Activated CD8-positive, alpha-beta memory T cell treated with anti-CD3 and anti-CD28 coated beads for 36 hours (primary cell): Measurements from ENCODE around the gene CA9. TPM values are rescaled to one million over a fixed set of nuclear protein-coding genes. Genes with fewer than 3 reads are reported as not detected.
"Not testable (repeated sequence)": the region's sequence is repeated elsewhere in the genome, so short reads cannot be mapped to it uniquely, and the experiment has no call there.

ENCODE experiments used
- CTCF ChIA-PET: fragments of 350-600 bp; sonication (Branson Sonifier 250); formaldehyde crosslinking; loops from one replicate; lab custom pipeline; 2021; ENCODE audit warnings: antibody characterized with exemption; lab: Charles Lee
- POLR2A ChIA-PET: fragments of 350-600 bp; sonication (Branson Sonifier 250); formaldehyde crosslinking; loops from one replicate; lab custom pipeline; 2021; ENCODE audit warnings: antibody characterized with exemption; lab: Charles Lee
- total RNA-seq, 2 experiments: library from RNA; stranded (reverse); gene quantifications; one replicate each; pipeline ENCODE4 v1.2.3, GENCODE V29; 2021

CA9 gene
- 1 to 10 TPM; 5.5 to 6.2 TPM for total RNA-seq

GRCh38 chr9:35673132-35674024 lies at the start of gene CA9:
Gene CA9, plus strand, starts transcription at chr9:35673928. Its CDS starts 32 bp downstream, at chr9:35673960.
- ChIA-PET CTCF (interaction anchor here (0.9 kb wide), 1 partner anchor 23 kb away, joined by 4 read pairs; no protein-coding TSS in a partner anchor), POLR2A (no interaction called here)

- ChIA-PET POLR2A (interaction anchor here (0.6 kb wide), 1 partner anchor 82 kb away, joined by 3 read pairs; no protein-coding TSS in a partner anchor), CTCF (interaction anchor here (0.6 to 1.4 kb wide), 2 partner anchors 11 to 17 kb away, joined by 4 to 5 read pairs; no protein-coding TSS in a partner anchor)
These were observed 46.2 kb upstream of the CA9 start for GRCh38 chr9:35627575-35627974.

- ChIA-PET CTCF (interaction anchor here (1.4 kb wide), 1 partner anchor 12 kb away, joined by 4 read pairs; no protein-coding TSS in a partner anchor), POLR2A (no interaction called here)
These were observed 45.2 kb upstream of the CA9 start for GRCh38 chr9:35628389-35628991.

GRCh38 chr9:35629597-35629996 lies 44.1 kb upstream of the CA9 start:
- ChIA-PET CTCF (interaction anchor here (0.6 kb wide), 1 partner anchor 160 kb away, joined by 3 read pairs; no protein-coding TSS in a partner anchor), POLR2A (no interaction called here)

GRCh38 chr9:35635730-35636129 lies 38.0 kb upstream of the CA9 start:
- ChIA-PET CTCF (no interaction called here), POLR2A (no interaction called here)

GRCh38 chr9:35636135-35636876 lies 37.4 kb upstream of the CA9 start:
- CTCF ChIA-PET, result no interaction called here
- POLR2A ChIA-PET, result no interaction called here

GRCh38 chr9:35636877-35637246 lies 36.9 kb upstream of the CA9 start:
- POLR2A ChIA-PET, CTCF ChIA-PET: not testable (repeated sequence)

GRCh38 chr9:35637427-35637955 lies 36.2 kb upstream of the CA9 start:
- CTCF ChIA-PET, result interaction anchor here (0.6 kb wide), 1 partner anchor 10 kb away, joined by 3 read pairs; no protein-coding TSS in a partner anchor
- POLR2A ChIA-PET, result not testable (repeated sequence)

- POLR2A ChIA-PET, result interaction anchor here (1.3 kb wide), 1 partner anchor 11 kb away, joined by 4 read pairs; no protein-coding TSS in a partner anchor
These were observed 35.0 kb upstream of the CA9 start for GRCh38 chr9:35638751-35639150.

GRCh38 chr9:35639225-35639624 lies 34.5 kb upstream of the CA9 start:
- POLR2A ChIA-PET, result interaction anchor here (1.3 kb wide), 1 partner anchor 11 kb away, joined by 4 read pairs; no protein-coding TSS in a partner anchor
- CTCF ChIA-PET, result not testable (repeated sequence)

More at GRCh38 chr9:35638751-35639150, 35.0 kb upstream of the CA9 start:
- CTCF ChIA-PET, result not testable (repeated sequence)

GRCh38 chr9:35639631-35640030 lies 34.1 kb upstream of the CA9 start:
- CTCF ChIA-PET, result no interaction called here

GRCh38 chr9:35640431-35640830 lies 33.3 kb upstream of the CA9 start:
- CTCF ChIA-PET, result not testable (repeated sequence)
- POLR2A ChIA-PET, result interaction anchor here (1.3 kb wide), 1 partner anchor 10 kb away, joined by 4 read pairs; no protein-coding TSS in a partner anchor

More at GRCh38 chr9:35639631-35640030, 34.1 kb upstream of the CA9 start:
- POLR2A ChIA-PET, result interaction anchor here (1.3 kb wide), 1 partner anchor 11 kb away, joined by 4 read pairs; no protein-coding TSS in a partner anchor

GRCh38 chr9:35641478-35641877 lies 32.2 kb upstream of the CA9 start:
- CTCF ChIA-PET, POLR2A ChIA-PET: not testable (repeated sequence)

GRCh38 chr9:35643046-35643445 lies 30.7 kb upstream of the CA9 start:
- POLR2A ChIA-PET, result no interaction called here
- CTCF ChIA-PET, result interaction anchor here (0.9 kb wide), 1 partner anchor 15 kb away, joined by 4 read pairs; the partner anchor contains the start of gene CCDC107

- ChIA-PET CTCF (interaction anchor here (1.1 to 4.7 kb wide), 10 partner anchors 11 to 82 kb away, joined by 3 to 49 read pairs (median 9); partner anchors contain the start of genes CCDC107, CD72 and RMRP), POLR2A (interaction anchor here (2.6 kb wide), 1 partner anchor 12 kb away, joined by 30 read pairs; the partner anchor contains the start of genes CCDC107 and RMRP)
These were observed 28.0 kb upstream of the CA9 start for GRCh38 chr9:35645736-35646135.

GRCh38 chr9:35646153-35646532 lies 27.6 kb upstream of the CA9 start:
- CTCF ChIA-PET, result interaction anchor here (0.6 to 4.7 kb wide), 11 partner anchors 11 to 82 kb away, joined by 3 to 49 read pairs (median 8); partner anchors contain the start of genes CCDC107, CD72 and RMRP
- POLR2A ChIA-PET, result interaction anchor here (1.0 to 2.6 kb wide), 2 partner anchors 11 to 83 kb away, joined by 3 to 30 read pairs; partner anchors contain the start of genes CCDC107 and RMRP

GRCh38 chr9:35646533-35647265 lies 27.0 kb upstream of the CA9 start:
- ChIA-PET POLR2A (interaction anchor here (0.6 to 2.6 kb wide), 9 partner anchors 11 to 541 kb away, joined by 3 to 30 read pairs (median 4); partner anchors contain the start of genes CCDC107 and RMRP), CTCF (interaction anchor here (0.6 to 4.7 kb wide), 24 partner anchors 9 to 144 kb away, joined by 3 to 49 read pairs (median 4); partner anchors contain the start of genes CCDC107, CD72, CREB3 and RMRP)
